GM23338 (cell line): Measurements from ENCODE around the gene OASL.

ENCODE experiments used
- CREB1 ChIP-seq: fragments of 250-450 bp; sonication (Bioruptor Pico); IDR thresholded peaks from 2 replicates; pipeline ENCODE4 v1.5.0; 2020; ENCODE audit warnings: low read depth, mild to moderate bottlenecking, moderate library complexity
- CTCF ChIP-seq, 2 experiments: fragments of 200-600 bp in 1 of 2; sonication (generic) in 1 of 2; conservative IDR thresholded peaks; 2 replicates each; pipeline versions ENCODE4 v1.5.1 to v1.6.1; 2016 to 2017; ENCODE audit warnings: antibody characterized with exemption in 2 of 2, low read depth in 2 of 2, mild to moderate bottlenecking in 2 of 2, moderate library complexity in 1 of 2
- EZH2 ChIP-seq: fragments of 200-600 bp; sonication (generic); IDR thresholded peaks from one replicate; pipeline ENCODE4 v1.8.0; 2017; ENCODE audit warnings: antibody characterized with exemption, mild to moderate bottlenecking, low read depth; ENCODE audit not compliant: unreplicated experiment
- EZH2phosphoT487 ChIP-seq: fragments of 200-600 bp; sonication (generic); IDR thresholded peaks from one replicate; pipeline ENCODE4 v1.8.1; 2018; ENCODE audit warnings: antibody characterized with exemption; ENCODE audit not compliant: unreplicated experiment
- JUNB ChIP-seq: IDR thresholded peaks from one replicate; pipeline ENCODE4 v1.6.1; 2016; ENCODE audit warnings: antibody characterized with exemption; ENCODE audit not compliant: unreplicated experiment
- NANOG ChIP-seq: IDR thresholded peaks from 2 replicates; pipeline ENCODE4 v1.6.1; 2016; ENCODE audit warnings: antibody characterized with exemption, borderline replicate concordance
- POLR2AphosphoS5 ChIP-seq: IDR thresholded peaks from 2 replicates; pipeline ENCODE4 v1.6.1; 2016; ENCODE audit warnings: antibody characterized with exemption, low read depth
- REST ChIP-seq: IDR thresholded peaks from one replicate; pipeline ENCODE4 v1.6.1; 2018; ENCODE audit warnings: antibody characterized with exemption; ENCODE audit not compliant: unreplicated experiment

GRCh38 chr12:121018860-121019617 is 20.0 kb downstream of the OASL start:
- no peak for TF ChIP-seq CTCF (conservative IDR thresholded peaks at IDR 0.05; ENCODE audit: low read depth in 2 of 2)
- TF ChIP-seq POLR2AphosphoS5, result no peak
- TF ChIP-seq EZH2, result no peak
- TF ChIP-seq REST, result no peak
- no peak for TF ChIP-seq NANOG
- no peak for TF ChIP-seq CREB1
- TF ChIP-seq EZH2phosphoT487, result no peak
- TF ChIP-seq JUNB, result no peak
